ENCODE results near the gene RHD.
"Not testable (repeated sequence)": the region's sequence is repeated elsewhere in the genome, so short reads cannot be mapped to it uniquely, and the experiment has no call there.

- TF ChIP-seq, protein P1, sequence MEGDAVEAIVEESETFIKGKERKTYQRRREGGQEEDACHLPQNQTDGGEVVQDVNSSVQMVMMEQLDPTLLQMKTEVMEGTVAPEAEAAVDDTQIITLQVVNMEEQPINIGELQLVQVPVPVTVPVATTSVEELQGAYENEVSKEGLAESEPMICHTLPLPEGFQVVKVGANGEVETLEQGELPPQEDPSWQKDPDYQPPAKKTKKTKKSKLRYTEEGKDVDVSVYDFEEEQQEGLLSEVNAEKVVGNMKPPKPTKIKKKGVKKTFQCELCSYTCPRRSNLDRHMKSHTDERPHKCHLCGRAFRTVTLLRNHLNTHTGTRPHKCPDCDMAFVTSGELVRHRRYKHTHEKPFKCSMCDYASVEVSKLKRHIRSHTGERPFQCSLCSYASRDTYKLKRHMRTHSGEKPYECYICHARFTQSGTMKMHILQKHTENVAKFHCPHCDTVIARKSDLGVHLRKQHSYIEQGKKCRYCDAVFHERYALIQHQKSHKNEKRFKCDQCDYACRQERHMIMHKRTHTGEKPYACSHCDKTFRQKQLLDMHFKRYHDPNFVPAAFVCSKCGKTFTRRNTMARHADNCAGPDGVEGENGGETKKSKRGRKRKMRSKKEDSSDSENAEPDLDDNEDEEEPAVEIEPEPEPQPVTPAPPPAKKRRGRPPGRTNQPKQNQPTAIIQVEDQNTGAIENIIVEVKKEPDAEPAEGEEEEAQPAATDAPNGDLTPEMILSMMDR (conservative IDR thresholded peaks at IDR 0.05; ENCODE audit: low read depth, low read length) = not testable (repeated sequence)
- not testable (repeated sequence) for TF ChIP-seq MAZ (IDR thresholded peaks at IDR 0.05; ENCODE audit: borderline replicate concordance, low read depth, low read length); RFX5 (IDR thresholded peaks at IDR 0.05; ENCODE audit: low read depth, low read length); SMC3 (IDR thresholded peaks at IDR 0.05; ENCODE audit: low read depth, low read length); POLR2A (IDR thresholded peaks at IDR 0.05; ENCODE audit: low read depth, low read length); MAFK (IDR thresholded peaks at IDR 0.05; ENCODE audit: low read depth, low read length); RAD21 (IDR thresholded peaks at IDR 0.05; ENCODE audit: low read length); RCOR1 (IDR thresholded peaks at IDR 0.05; ENCODE audit: insufficient replicate concordance, low read length); BHLHE40 (IDR thresholded peaks at IDR 0.05; ENCODE audit: low read depth, low read length); CEBPB (IDR thresholded peaks at IDR 0.05; ENCODE audit: low read depth, low read length); NFE2L2 (IDR thresholded peaks at IDR 0.05; ENCODE audit: low read depth, low read length)
- TF ChIP-seq, protein P2, sequence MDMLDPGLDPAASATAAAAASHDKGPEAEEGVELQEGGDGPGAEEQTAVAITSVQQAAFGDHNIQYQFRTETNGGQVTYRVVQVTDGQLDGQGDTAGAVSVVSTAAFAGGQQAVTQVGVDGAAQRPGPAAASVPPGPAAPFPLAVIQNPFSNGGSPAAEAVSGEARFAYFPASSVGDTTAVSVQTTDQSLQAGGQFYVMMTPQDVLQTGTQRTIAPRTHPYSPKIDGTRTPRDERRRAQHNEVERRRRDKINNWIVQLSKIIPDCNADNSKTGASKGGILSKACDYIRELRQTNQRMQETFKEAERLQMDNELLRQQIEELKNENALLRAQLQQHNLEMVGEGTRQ (IDR thresholded peaks at IDR 0.05; ENCODE audit: low read depth, low read length) = not testable (repeated sequence)
- TF ChIP-seq, protein P3, sequence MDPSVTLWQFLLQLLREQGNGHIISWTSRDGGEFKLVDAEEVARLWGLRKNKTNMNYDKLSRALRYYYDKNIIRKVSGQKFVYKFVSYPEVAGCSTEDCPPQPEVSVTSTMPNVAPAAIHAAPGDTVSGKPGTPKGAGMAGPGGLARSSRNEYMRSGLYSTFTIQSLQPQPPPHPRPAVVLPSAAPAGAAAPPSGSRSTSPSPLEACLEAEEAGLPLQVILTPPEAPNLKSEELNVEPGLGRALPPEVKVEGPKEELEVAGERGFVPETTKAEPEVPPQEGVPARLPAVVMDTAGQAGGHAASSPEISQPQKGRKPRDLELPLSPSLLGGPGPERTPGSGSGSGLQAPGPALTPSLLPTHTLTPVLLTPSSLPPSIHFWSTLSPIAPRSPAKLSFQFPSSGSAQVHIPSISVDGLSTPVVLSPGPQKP (IDR thresholded peaks at IDR 0.05; ENCODE audit: borderline replicate concordance, low read depth, low read length) = not testable (repeated sequence)
Observed at GRCh38 chr1:25236261-25236660, 36.0 kb upstream of the RHD start.

Data from IMR-90 (cell line).